ENCODE measurements around the gene EFTUD2. TPM values are rescaled to one million over a fixed set of nuclear protein-coding genes. Genes with fewer than 3 reads are reported as not detected.
"Not testable (repeated sequence)": the region's sequence is repeated elsewhere in the genome, so short reads cannot be mapped to it uniquely, and the experiment has no call there.

EFTUD2 gene
- total RNA-seq, 2 experiments from 2014 or later, result 73.5 to 148 TPM

GRCh38 chr17:44947461-44948314 lies 48.4 kb upstream of the EFTUD2 start, which contains the start of gene KIF18B:
KIF18B (minus strand) TSS chr17:44947773; CDS start chr17:44936344, 11,429 bp downstream.
- peak; percentile 98 for DNase-seq (ENCODE audit: low spot score)
- ChIA-PET CTCF (ENCODE audit: unreplicated experiment) (no interaction called here), POLR2A (interaction anchor here (0.6 to 0.7 kb wide), 3 partner anchors 72 to 186 kb away, joined by 3 to 6 read pairs (median 4); no protein-coding TSS in a partner anchor)
- H3K4me3 ChIP-seq (ENCODE audit: low read depth, low read length, poor library complexity, severe bottlenecking), result peak within 1 kb of the TSS; percentile 82
- H2AFZ ChIP-seq (ENCODE audit: low read length), result peak within 1 kb of the TSS; percentile 47; the same call in 1 of the 2 replicates
- intact Hi-C loops (cut with micrococcal nuclease; ENCODE audit: unreplicated experiment), result loop anchor here (2.0 kb wide), 1 partner anchor 49 kb away; the partner anchor contains the start of gene EFTUD2
- no peaks in the 10 kb centered on the region for H3K9me3 ChIP-seq (ENCODE audit: low read length)
- H4K20me1 ChIP-seq (ENCODE audit: insufficient read depth, low read length), result no peaks in the 10 kb centered on the region
- H3K4me1 ChIP-seq (ENCODE audit: insufficient read depth, low read length, poor library complexity, severe bottlenecking), result peaks cover 27% of the 10 kb centered on the region
- H3K79me2 ChIP-seq (ENCODE audit: insufficient read depth, low read depth, low read length), result peaks cover 47% of the 10 kb centered on the region
- BruUV-seq (replicated peaks), result TSS peak; percentile 99
- no peaks in the 10 kb centered on the region for H3K9me2 ChIP-seq (ENCODE audit: insufficient read depth, low read length)
- peak within 1 kb of the TSS; percentile 79 for H3K4me2 ChIP-seq (ENCODE audit: low read length)
- TF ChIP-seq CTCF (conservative IDR thresholded peaks at IDR 0.05; ENCODE audit: low read length) (peak; percentile 56), EZH2phosphoT487 (IDR thresholded peaks at IDR 0.05; ENCODE audit: borderline replicate concordance, low read depth, low read length) (no peak)
- H3K27ac ChIP-seq (ENCODE audit: low read depth, low read length, poor library complexity, severe bottlenecking), result peak within 1 kb of the TSS; percentile 77
- peaks cover 41% of the 10 kb centered on the region for H3K36me3 ChIP-seq (ENCODE audit: insufficient read depth, low read length)

GRCh38 chr17:44945652-44946051 lies 46.4 kb upstream of the EFTUD2 start:
- POLR2A ChIA-PET, result interaction anchor here (0.6 to 1.3 kb wide), 3 partner anchors 22 to 161 kb away, joined by 4 to 5 read pairs (median 4); partner anchors contain the start of gene C1QL1
- H3K9me3 ChIP-seq (ENCODE audit: low read length); BruUV-seq (replicated peaks); H3K27ac ChIP-seq (ENCODE audit: low read depth, low read length, poor library complexity, severe bottlenecking); H4K20me1 ChIP-seq (ENCODE audit: insufficient read depth, low read length); DNase-seq (ENCODE audit: low spot score); CTCF ChIA-PET (ENCODE audit: unreplicated experiment); H2AFZ ChIP-seq (ENCODE audit: low read length); H3K9me2 ChIP-seq (ENCODE audit: insufficient read depth, low read length): not testable (repeated sequence)
- Histone ChIP-seq H3K79me2 (ENCODE audit: insufficient read depth, low read depth, low read length) (peaks cover 68% of the 10 kb centered on the region), H3K36me3 (ENCODE audit: insufficient read depth, low read length) (peaks cover 61% of the 10 kb centered on the region), H3K4me1 (ENCODE audit: insufficient read depth, low read length, poor library complexity, severe bottlenecking) (peaks cover 37% of the 10 kb centered on the region), H3K4me3 (ENCODE audit: low read depth, low read length, poor library complexity, severe bottlenecking) (peak overlapping the region; percentile 82), H3K4me2 (ENCODE audit: low read length) (peak overlapping the region; percentile 79)
- intact Hi-C loops (cut with micrococcal nuclease; ENCODE audit: unreplicated experiment), result loop anchor here (2.0 kb wide), 1 partner anchor 47 kb away; the partner anchor contains the start of gene EFTUD2

- H4K20me1 ChIP-seq (ENCODE audit: insufficient read depth, low read length), result no peaks in the 10 kb centered on the region
- DNase-seq (ENCODE audit: low spot score), result no peak
- peaks cover 10% of the 10 kb centered on the region for H3K9me3 ChIP-seq (ENCODE audit: low read length)
- H2AFZ ChIP-seq (ENCODE audit: low read length), result no peak overlapping the region
- peaks cover 30% of the 10 kb centered on the region for H3K4me1 ChIP-seq (ENCODE audit: insufficient read depth, low read length, poor library complexity, severe bottlenecking)
- CTCF ChIA-PET (ENCODE audit: unreplicated experiment), result no interaction called here
- BruUV-seq (replicated peaks), result no TSS peak
- peak overlapping the region; percentile 24; the same call in 1 of the 2 replicates for H3K4me2 ChIP-seq (ENCODE audit: low read length)
- intact Hi-C loops (cut with micrococcal nuclease; ENCODE audit: unreplicated experiment), result no loop called here
- no peak overlapping the region for H3K4me3 ChIP-seq (ENCODE audit: low read depth, low read length, poor library complexity, severe bottlenecking)
- peaks cover 100% of the 10 kb centered on the region for H3K79me2 ChIP-seq (ENCODE audit: insufficient read depth, low read depth, low read length)
- no peak for TF ChIP-seq EZH2phosphoT487 (IDR thresholded peaks at IDR 0.05; ENCODE audit: borderline replicate concordance, low read depth, low read length)
- no peak for TF ChIP-seq CTCF (conservative IDR thresholded peaks at IDR 0.05; ENCODE audit: low read length)
- no peak overlapping the region for H3K27ac ChIP-seq (ENCODE audit: low read depth, low read length, poor library complexity, severe bottlenecking)
- H3K9me2 ChIP-seq (ENCODE audit: insufficient read depth, low read length), result no peaks in the 10 kb centered on the region
- POLR2A ChIA-PET, result no interaction called here
- peaks cover 93% of the 10 kb centered on the region for H3K36me3 ChIP-seq (ENCODE audit: insufficient read depth, low read length)
Observed at GRCh38 chr17:44942456-44942855, 43.2 kb upstream of the EFTUD2 start.

Measured in OCI-LY7 (cell line).